ENCODE measurements around the gene GUCY2C.

GRCh38 chr12:14654842-14655241 is 41.6 kb downstream of the GUCY2C start:
- TF ChIP-seq CTCF (IDR thresholded peaks at IDR 0.05) (no peak), POLR2A (IDR thresholded peaks at IDR 0.05) (no peak)
